DOHH2 (cell line): ENCODE measurements around the gene ANKRD34A.
A peak's percentile ranks its signal among the peaks of the same experiment; 100 is the strongest.

ENCODE experiments used
- H3F3A ChIP-seq: fragments of 200-600 bp; sonication (generic), shearing (Covaris generic); 2 replicates; pipeline ENCODE4 v1.6.0; 2016; ENCODE audit warnings: antibody characterized with exemption, mild to moderate bottlenecking; ENCODE audit not compliant: control insufficient read depth, insufficient read depth
- H3K27ac ChIP-seq: fragments of 200-600 bp; sonication (generic); 2 replicates; pipeline ENCODE4 v1.5.1; 2014; ENCODE audit warnings: low read depth, mild to moderate bottlenecking, low read length, moderate library complexity
- H3K27me3 ChIP-seq: fragments of 200-600 bp; sonication (generic); 2 replicates; pipeline ENCODE4 v1.6.1; 2014; ENCODE audit warnings: mild to moderate bottlenecking, low read length, mixed read lengths; ENCODE audit not compliant: control insufficient read depth
- H3K36me3 ChIP-seq: fragments of 200-600 bp; sonication (generic); 2 replicates; pipeline ENCODE4 v1.6.1; 2014; ENCODE audit warnings: mild to moderate bottlenecking, low read length, moderate library complexity, mixed read lengths; ENCODE audit not compliant: control insufficient read depth
- H3K4me1 ChIP-seq: fragments of 200-600 bp; sonication (generic); 2 replicates; pipeline ENCODE4 v1.6.1; 2014; ENCODE audit warnings: mild to moderate bottlenecking, low read length, mixed read lengths; ENCODE audit not compliant: control insufficient read depth
- H3K4me2 ChIP-seq: fragments of 200-600 bp; sonication (generic); 2 replicates; pipeline ENCODE4 v1.6.0; 2014; ENCODE audit warnings: mild to moderate bottlenecking, low read length, moderate library complexity
- H3K4me3 ChIP-seq: fragments of 200-600 bp; sonication (generic); 2 replicates; pipeline ENCODE4 v1.5.1; 2014; ENCODE audit warnings: mild to moderate bottlenecking, low read length, mixed read lengths
- H3K79me2 ChIP-seq: fragments of 200-600 bp; sonication (generic); 2 replicates; pipeline ENCODE4 v1.6.1; 2014; ENCODE audit warnings: mild to moderate bottlenecking, low read length, mixed read lengths; ENCODE audit not compliant: control insufficient read depth
- H3K9me2 ChIP-seq: fragments of 200-600 bp; sonication (generic); replicated peaks from 2 replicates; pipeline ENCODE4 v1.6.1; 2014; ENCODE audit warnings: mild to moderate bottlenecking, low read length, mixed read lengths; ENCODE audit not compliant: control insufficient read depth
- H3K9me3 ChIP-seq: fragments of 200-600 bp; sonication (generic); 2 replicates; pipeline ENCODE4 v1.6.1; 2014; ENCODE audit warnings: antibody characterized with exemption, low read length, mixed read lengths; ENCODE audit not compliant: control insufficient read depth, insufficient read depth
- H4K20me1 ChIP-seq: fragments of 200-600 bp; sonication (generic); 2 replicates; pipeline ENCODE4 v1.6.0; 2014; ENCODE audit warnings: low read depth, mild to moderate bottlenecking, antibody characterized with exemption, low read length, moderate library complexity; ENCODE audit not compliant: control insufficient read depth, insufficient read depth
- EZH2phosphoT487 ChIP-seq: fragments of 200-600 bp; sonication (generic); IDR thresholded peaks from 2 replicates; pipeline ENCODE4 v1.6.1; 2017; ENCODE audit warnings: borderline replicate concordance, mild to moderate bottlenecking, antibody characterized with exemption, low read length, moderate library complexity, mixed read lengths
- TF ChIP-seq, protein P1 (sequence below): fragments of 200-600 bp; sonication (generic); IDR thresholded peaks from one replicate; pipeline ENCODE4 v1.5.1; 2014; ENCODE audit warnings: antibody characterized with exemption, mild to moderate bottlenecking, low read depth, low read length; ENCODE audit not compliant: poor library complexity, severe bottlenecking

The ANKRD34A gene

DNA sequence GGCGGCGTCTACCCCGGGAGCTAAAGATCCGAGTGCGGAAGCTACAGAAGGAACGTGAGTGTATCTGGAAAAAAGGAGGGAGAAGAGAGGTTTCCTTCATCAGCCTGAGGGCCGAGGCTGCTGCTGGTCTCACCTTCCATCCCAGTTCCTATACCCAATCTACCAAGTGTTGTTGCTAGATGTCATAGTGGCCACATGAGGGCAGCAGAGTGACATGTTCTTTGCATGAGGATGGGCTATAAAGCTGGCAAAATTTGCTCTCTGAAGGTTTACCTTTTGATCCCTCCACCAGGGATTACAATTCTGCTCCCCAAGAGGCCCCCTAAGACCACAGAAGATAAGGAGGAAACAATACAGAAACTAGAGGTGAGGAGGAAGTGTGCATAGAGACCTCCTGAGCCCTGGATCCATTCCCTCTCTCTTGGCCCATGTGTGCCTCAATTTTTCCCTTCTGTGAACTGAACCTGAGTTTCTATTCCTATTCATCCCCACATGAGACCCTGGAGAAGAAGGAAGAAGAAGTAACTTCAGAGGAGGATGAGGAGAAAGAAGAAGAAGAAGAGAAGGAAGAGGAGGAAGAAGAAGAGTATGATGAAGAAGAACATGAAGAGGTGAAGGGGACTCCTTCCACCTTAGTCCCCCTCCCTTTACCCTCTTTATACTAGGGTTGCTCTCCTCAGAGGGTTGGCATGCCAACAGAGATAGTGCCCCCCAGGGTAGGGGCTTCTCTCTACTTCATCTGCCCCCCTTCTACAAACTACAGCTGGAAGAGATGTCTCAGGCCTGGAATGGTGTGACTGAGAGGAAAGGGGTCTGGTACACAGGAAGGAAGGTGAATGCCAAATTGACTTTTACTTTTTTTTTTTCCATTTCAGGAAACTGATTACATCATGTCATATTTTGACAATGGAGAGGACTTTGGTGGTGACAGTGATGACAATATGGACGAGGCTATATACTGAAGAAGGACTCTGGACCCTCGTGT, 13.4 kb upstream of the ANKRD34A start:
- Histone ChIP-seq H3K4me3 (peak overlapping the region; percentile 65), H3K79me2 (no peaks in the 10 kb centered on the region), H3K27me3 (no peaks in the 10 kb centered on the region), H3K4me1 (peaks cover 58% of the 10 kb centered on the region), H3K9me2 (no peaks in the 10 kb centered on the region), H3K4me2 (peak overlapping the region; percentile 79), H3K27ac (peak overlapping the region; percentile 93), H4K20me1 (no peaks in the 10 kb centered on the region), H3F3A (peaks cover 26% of the 10 kb centered on the region), H3K9me3 (no peaks in the 10 kb centered on the region), H3K36me3 (peaks cover 19% of the 10 kb centered on the region)
- no peak for TF ChIP-seq EZH2phosphoT487
- TF ChIP-seq, protein P1, sequence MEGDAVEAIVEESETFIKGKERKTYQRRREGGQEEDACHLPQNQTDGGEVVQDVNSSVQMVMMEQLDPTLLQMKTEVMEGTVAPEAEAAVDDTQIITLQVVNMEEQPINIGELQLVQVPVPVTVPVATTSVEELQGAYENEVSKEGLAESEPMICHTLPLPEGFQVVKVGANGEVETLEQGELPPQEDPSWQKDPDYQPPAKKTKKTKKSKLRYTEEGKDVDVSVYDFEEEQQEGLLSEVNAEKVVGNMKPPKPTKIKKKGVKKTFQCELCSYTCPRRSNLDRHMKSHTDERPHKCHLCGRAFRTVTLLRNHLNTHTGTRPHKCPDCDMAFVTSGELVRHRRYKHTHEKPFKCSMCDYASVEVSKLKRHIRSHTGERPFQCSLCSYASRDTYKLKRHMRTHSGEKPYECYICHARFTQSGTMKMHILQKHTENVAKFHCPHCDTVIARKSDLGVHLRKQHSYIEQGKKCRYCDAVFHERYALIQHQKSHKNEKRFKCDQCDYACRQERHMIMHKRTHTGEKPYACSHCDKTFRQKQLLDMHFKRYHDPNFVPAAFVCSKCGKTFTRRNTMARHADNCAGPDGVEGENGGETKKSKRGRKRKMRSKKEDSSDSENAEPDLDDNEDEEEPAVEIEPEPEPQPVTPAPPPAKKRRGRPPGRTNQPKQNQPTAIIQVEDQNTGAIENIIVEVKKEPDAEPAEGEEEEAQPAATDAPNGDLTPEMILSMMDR = peak; percentile 88

DNA sequence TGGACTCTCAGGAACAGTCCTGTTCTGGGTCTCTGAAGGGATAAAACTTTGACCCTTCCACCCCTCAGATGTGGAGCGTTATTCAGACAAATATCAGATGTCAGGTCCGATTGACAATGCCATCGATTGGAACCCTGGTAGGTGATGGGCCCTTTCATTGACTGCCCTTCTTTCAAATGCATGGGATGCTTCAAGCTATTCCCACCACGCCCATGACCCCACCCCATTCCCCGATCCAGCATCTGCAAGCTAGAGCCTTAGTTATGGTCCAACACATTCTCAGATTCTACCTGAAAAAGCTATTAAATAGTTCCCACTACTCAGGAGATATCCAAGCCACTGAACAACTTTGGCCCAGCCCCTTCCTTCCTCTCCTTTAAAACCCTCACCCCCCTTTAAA, 12.6 kb upstream of the ANKRD34A start:
- no peaks in the 10 kb centered on the region for H3K9me3 ChIP-seq
- no peak overlapping the region for H3K4me3 ChIP-seq
- no peaks in the 10 kb centered on the region for H4K20me1 ChIP-seq
- H3K27me3 ChIP-seq = no peaks in the 10 kb centered on the region
- peaks cover 50% of the 10 kb centered on the region for H3K4me1 ChIP-seq
- no peak overlapping the region for H3K27ac ChIP-seq
- H3K9me2 ChIP-seq = no peaks in the 10 kb centered on the region
- TF ChIP-seq, protein P1 = no peak
- TF ChIP-seq EZH2phosphoT487 = no peak
- peak overlapping the region; percentile 79 for H3K4me2 ChIP-seq
- H3K79me2 ChIP-seq = no peaks in the 10 kb centered on the region
- peaks cover 19% of the 10 kb centered on the region for H3K36me3 ChIP-seq
- H3F3A ChIP-seq = peaks cover 26% of the 10 kb centered on the region

DNA sequence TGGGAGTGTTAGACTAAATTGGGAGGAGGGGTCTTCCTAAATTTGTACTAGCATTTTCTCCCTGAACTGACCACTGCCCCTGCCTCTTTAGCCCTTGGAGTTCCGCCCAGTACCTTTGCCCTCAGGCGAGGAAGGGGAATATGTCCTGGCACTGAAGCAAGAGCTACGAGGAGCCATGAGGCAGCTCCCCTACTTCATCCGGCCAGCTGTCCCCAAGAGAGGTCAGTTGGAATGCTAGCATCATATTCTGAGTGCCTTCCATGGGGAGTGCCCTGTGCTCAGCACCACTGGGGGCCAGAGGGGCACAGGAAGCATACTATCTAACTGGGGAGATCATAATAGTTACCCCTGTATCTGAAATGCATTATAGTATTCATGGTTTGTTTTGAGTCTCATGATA, 10.8 kb upstream of the ANKRD34A start:
- H3K27ac ChIP-seq = no peak overlapping the region
- TF ChIP-seq, protein P1 = no peak
- no peak for TF ChIP-seq EZH2phosphoT487
- H3K9me2 ChIP-seq = no peaks in the 10 kb centered on the region
- peaks cover 23% of the 10 kb centered on the region for H3F3A ChIP-seq
- H3K9me3 ChIP-seq = no peaks in the 10 kb centered on the region
- H3K4me2 ChIP-seq = no peak overlapping the region
- peaks cover 15% of the 10 kb centered on the region for H3K36me3 ChIP-seq
- no peaks in the 10 kb centered on the region for H3K27me3 ChIP-seq
- no peaks in the 10 kb centered on the region for H3K79me2 ChIP-seq
- peaks cover 32% of the 10 kb centered on the region for H3K4me1 ChIP-seq
- no peaks in the 10 kb centered on the region for H4K20me1 ChIP-seq
- no peak overlapping the region for H3K4me3 ChIP-seq
